Loucy (cell line): ENCODE data around the gene KLHL9.

Experiments
- H2AFZ ChIP-seq: fragments of 200-600 bp; sonication (generic); 2 replicates; pipeline ENCODE4 v1.6.0; 2016; ENCODE audit warnings: antibody characterized with exemption, mild to moderate bottlenecking, low read length, moderate library complexity
- H3F3A ChIP-seq: fragments of 200-600 bp; 2 replicates; pipeline ENCODE4 v1.6.0; 2016; ENCODE audit warnings: antibody characterized with exemption, low read depth, mild to moderate bottlenecking
- H3K27me3 ChIP-seq: fragments of 200-600 bp; sonication (generic); 2 replicates; pipeline ENCODE4 v1.6.1; 2014; ENCODE audit warnings: low read length, mild to moderate bottlenecking; ENCODE audit not compliant: insufficient read depth, poor library complexity, severe bottlenecking
- H3K36me3 ChIP-seq: fragments of 200-600 bp; sonication (generic); 2 replicates; pipeline ENCODE4 v1.6.1; 2016; ENCODE audit warnings: low read length; ENCODE audit not compliant: insufficient read depth
- H3K4me1 ChIP-seq: fragments of 200-600 bp; sonication (generic); 2 replicates; pipeline ENCODE4 v1.5.1; 2014; ENCODE audit warnings: low read length, mild to moderate bottlenecking; ENCODE audit not compliant: insufficient read depth, poor library complexity, severe bottlenecking
- H3K4me2 ChIP-seq: fragments of 200-600 bp; sonication (generic); 2 replicates; pipeline ENCODE4 v1.6.0; 2014; ENCODE audit warnings: antibody characterized with exemption, low read length, low read depth, mild to moderate bottlenecking; ENCODE audit not compliant: poor library complexity, severe bottlenecking
- H3K4me3 ChIP-seq: fragments of 200-600 bp; sonication (generic); 2 replicates; pipeline ENCODE4 v1.5.1; 2014; ENCODE audit warnings: low read length, mild to moderate bottlenecking, mixed read lengths; ENCODE audit not compliant: poor library complexity, severe bottlenecking
- H3K79me2 ChIP-seq: fragments of 200-600 bp; sonication (generic); 2 replicates; pipeline ENCODE4 v1.6.1; 2014; ENCODE audit warnings: low read length; ENCODE audit not compliant: insufficient read depth
- H3K9ac ChIP-seq: fragments of 200-600 bp; sonication (generic); 2 replicates; pipeline ENCODE4 v1.6.0; 2014; ENCODE audit warnings: mild to moderate bottlenecking, low read depth, low read length, moderate library complexity; ENCODE audit not compliant: poor library complexity, severe bottlenecking
- H3K9me2 ChIP-seq: fragments of 200-600 bp; sonication (generic); replicated peaks from 2 replicates; pipeline ENCODE4 v1.6.1; 2016; ENCODE audit warnings: low read depth, low read length, mixed read lengths
- H3K9me3 ChIP-seq: fragments of 200-600 bp; sonication (generic); 2 replicates; pipeline ENCODE4 v1.6.1; 2014; ENCODE audit warnings: mild to moderate bottlenecking, antibody characterized with exemption, low read length, low read depth; ENCODE audit not compliant: insufficient read depth
- H4K20me1 ChIP-seq: fragments of 200-600 bp; sonication (generic); 2 replicates; pipeline ENCODE4 v1.6.0; 2014; ENCODE audit warnings: antibody characterized with exemption, low read length, mild to moderate bottlenecking; ENCODE audit not compliant: insufficient read depth, poor library complexity, severe bottlenecking
- CTCF ChIP-seq: fragments of 200-600 bp; sonication (generic); conservative IDR thresholded peaks from 2 replicates; pipeline ENCODE4 v1.5.1; 2014; ENCODE audit warnings: mild to moderate bottlenecking, antibody characterized with exemption, low read length
- EZH2phosphoT487 ChIP-seq: fragments of 200-600 bp; IDR thresholded peaks from 2 replicates; pipeline ENCODE4 v1.6.1; 2018; ENCODE audit warnings: antibody characterized with exemption, mild to moderate bottlenecking, moderate library complexity, borderline replicate concordance

The KLHL9 gene

GRCh38 chr9:21287280-21287679 is 47.9 kb downstream of the KLHL9 start:
- Histone ChIP-seq H3K79me2 (no peaks in the 10 kb centered on the region), H3K36me3 (no peaks in the 10 kb centered on the region), H3K4me2 (no peak overlapping the region), H3F3A (no peaks in the 10 kb centered on the region), H3K9me2 (no peaks in the 10 kb centered on the region), H3K9ac (no peak overlapping the region), H3K27me3 (no peaks in the 10 kb centered on the region), H2AFZ (no peak overlapping the region), H3K9me3 (no peaks in the 10 kb centered on the region), H4K20me1 (no peaks in the 10 kb centered on the region), H3K4me1 (peaks cover 6% of the 10 kb centered on the region), H3K4me3 (no peak overlapping the region)
- TF ChIP-seq CTCF (no peak), EZH2phosphoT487 (no peak)

GRCh38 chr9:21286659-21287058 is 48.5 kb downstream of the KLHL9 start:
- H3K27me3 ChIP-seq = no peaks in the 10 kb centered on the region
- H2AFZ ChIP-seq = no peak overlapping the region
- H3K9me3 ChIP-seq = no peaks in the 10 kb centered on the region
- H3K9me2 ChIP-seq = no peaks in the 10 kb centered on the region
- H3K79me2 ChIP-seq = no peaks in the 10 kb centered on the region
- H3K9ac ChIP-seq = no peak overlapping the region
- TF ChIP-seq EZH2phosphoT487 (no peak), CTCF (no peak)
- no peaks in the 10 kb centered on the region for H3F3A ChIP-seq
- no peak overlapping the region for H3K4me2 ChIP-seq
- H3K4me1 ChIP-seq = peaks cover 6% of the 10 kb centered on the region
- H3K4me3 ChIP-seq = no peak overlapping the region
- no peaks in the 10 kb centered on the region for H3K36me3 ChIP-seq
- H4K20me1 ChIP-seq = no peaks in the 10 kb centered on the region

GRCh38 chr9:21286099-21286498 is 49.1 kb downstream of the KLHL9 start:
- H3K4me2 ChIP-seq = no peak overlapping the region
- no peak overlapping the region for H3K4me3 ChIP-seq
- no peak overlapping the region for H3K9ac ChIP-seq
- H3K27me3 ChIP-seq = no peaks in the 10 kb centered on the region
- no peaks in the 10 kb centered on the region for H3F3A ChIP-seq
- H3K4me1 ChIP-seq = peaks cover 6% of the 10 kb centered on the region
- H4K20me1 ChIP-seq = no peaks in the 10 kb centered on the region
- no peaks in the 10 kb centered on the region for H3K79me2 ChIP-seq
- no peaks in the 10 kb centered on the region for H3K9me2 ChIP-seq
- no peak for TF ChIP-seq CTCF
- H2AFZ ChIP-seq = no peak overlapping the region
- H3K36me3 ChIP-seq = no peaks in the 10 kb centered on the region
- H3K9me3 ChIP-seq = no peaks in the 10 kb centered on the region
